SU-DHL-6 (cell line): ENCODE measurements around the gene WWOX.

Experiments used
- H2AFZ ChIP-seq: fragments of 200-600 bp; sonication (generic); 2 replicates; pipeline ENCODE4 v1.6.1; 2014; ENCODE audit warnings: low read depth, mild to moderate bottlenecking, moderate library complexity, mixed read lengths, antibody characterized with exemption, low read length; ENCODE audit not compliant: severe bottlenecking
- H3F3A ChIP-seq: fragments of 200-600 bp; shearing (Covaris generic); 2 replicates; pipeline ENCODE4 v1.6.0; 2016; ENCODE audit warnings: antibody characterized with exemption, mild to moderate bottlenecking; ENCODE audit not compliant: insufficient read depth
- H3K27ac ChIP-seq: fragments of 200-600 bp; sonication (generic); 2 replicates; pipeline ENCODE4 v1.5.1; 2016; ENCODE audit warnings: low read depth, mild to moderate bottlenecking, low read length, moderate library complexity, mixed read lengths
- H3K27me3 ChIP-seq: fragments of 200-600 bp; sonication (generic), shearing (Covaris generic); 2 replicates; pipeline ENCODE4 v1.6.0; 2014; ENCODE audit warnings: mild to moderate bottlenecking, low read length
- H3K36me3 ChIP-seq: fragments of 200-600 bp; sonication (generic); 2 replicates; pipeline ENCODE4 v1.6.1; 2014; ENCODE audit warnings: mild to moderate bottlenecking, low read length, mixed read lengths
- H3K4me2 ChIP-seq: fragments of 300-600, 200-600 bp; shearing (Covaris generic), sonication (generic); 2 replicates; pipeline ENCODE4 v1.6.0; 2014; ENCODE audit warnings: low read length, low read depth, mild to moderate bottlenecking; ENCODE audit not compliant: poor library complexity, severe bottlenecking
- H3K4me3 ChIP-seq: fragments of 200-600 bp; sonication (generic); 2 replicates; pipeline ENCODE4 v1.5.1; 2014; ENCODE audit warnings: antibody characterized with exemption, low read length, mild to moderate bottlenecking, mixed read lengths; ENCODE audit not compliant: insufficient read depth, poor library complexity, severe bottlenecking
- H3K79me2 ChIP-seq: fragments of 200-600 bp; sonication (generic); 2 replicates; pipeline ENCODE4 v1.6.1; 2014; ENCODE audit warnings: mild to moderate bottlenecking, low read length, moderate library complexity; ENCODE audit not compliant: insufficient read depth
- H3K9ac ChIP-seq: fragments of 200-600 bp; sonication (generic); 2 replicates; pipeline ENCODE4 v1.7.0; 2014; ENCODE audit warnings: mild to moderate bottlenecking, low read length
- H3K9me2 ChIP-seq: fragments of 200-600 bp; sonication (generic); replicated peaks from 2 replicates; pipeline ENCODE4 v1.6.1; 2014; ENCODE audit warnings: low read length; ENCODE audit not compliant: insufficient read depth
- H3K9me3 ChIP-seq: fragments of 200-600 bp; sonication (generic); 2 replicates; pipeline ENCODE4 v1.6.1; 2014; ENCODE audit warnings: low read length, mixed read lengths; ENCODE audit not compliant: insufficient read depth
- H4K20me1 ChIP-seq: fragments of 200-600 bp; sonication (generic); 2 replicates; pipeline ENCODE4 v1.6.1; 2014; ENCODE audit warnings: low read depth, mild to moderate bottlenecking, antibody characterized with exemption, low read length, moderate library complexity, mixed read lengths
- CTCF ChIP-seq: fragments of 200-600 bp; sonication (generic); IDR thresholded peaks from one replicate; pipeline ENCODE4 v1.5.1; 2017; ENCODE audit warnings: antibody characterized with exemption, mild to moderate bottlenecking, low read length, moderate library complexity; ENCODE audit not compliant: insufficient read depth, poor library complexity, severe bottlenecking
- EZH2phosphoT487 ChIP-seq: fragments of 200-600 bp; sonication (generic), shearing (Covaris generic); conservative IDR thresholded peaks from 2 replicates; pipeline ENCODE4 v1.6.1; 2018; ENCODE audit warnings: mild to moderate bottlenecking, antibody characterized with exemption, low read length, moderate library complexity, mixed read lengths

WWOX gene

GRCh38 chr16:78290872-78291591 is 191.6 kb downstream of the WWOX start:
- Histone ChIP-seq H3K27me3 (no peaks in the 10 kb centered on the region), H3K36me3 (no peaks in the 10 kb centered on the region), H3K4me2 (no peak overlapping the region), H3K9me3 (no peaks in the 10 kb centered on the region), H3K27ac (no peak overlapping the region), H4K20me1 (no peaks in the 10 kb centered on the region), H2AFZ (no peak overlapping the region), H3K9me2 (no peaks in the 10 kb centered on the region), H3K79me2 (no peaks in the 10 kb centered on the region), H3F3A (no peaks in the 10 kb centered on the region), H3K9ac (no peak overlapping the region), H3K4me3 (no peak overlapping the region)
- TF ChIP-seq CTCF (no peak), EZH2phosphoT487 (no peak)

- TF ChIP-seq CTCF = no peak
- no peak for TF ChIP-seq EZH2phosphoT487
- no peaks in the 10 kb centered on the region for H3K9me3 ChIP-seq
- no peaks in the 10 kb centered on the region for H3K36me3 ChIP-seq
- H3K9me2 ChIP-seq = no peaks in the 10 kb centered on the region
- no peaks in the 10 kb centered on the region for H4K20me1 ChIP-seq
- H3K27me3 ChIP-seq = no peaks in the 10 kb centered on the region
- H3K9ac ChIP-seq = no peak overlapping the region
- H3K27ac ChIP-seq = no peak overlapping the region
- H3K4me3 ChIP-seq = no peak overlapping the region
- H3K4me2 ChIP-seq = no peak overlapping the region
- no peaks in the 10 kb centered on the region for H3K79me2 ChIP-seq
- H3F3A ChIP-seq = no peaks in the 10 kb centered on the region
- no peak overlapping the region for H2AFZ ChIP-seq
These were observed 192.2 kb downstream of the WWOX start for GRCh38 chr16:78291604-78292003.

- Histone ChIP-seq H3F3A (no peaks in the 10 kb centered on the region), H4K20me1 (no peaks in the 10 kb centered on the region), H3K9me2 (no peaks in the 10 kb centered on the region), H3K4me2 (no peak overlapping the region), H2AFZ (no peak overlapping the region), H3K79me2 (no peaks in the 10 kb centered on the region), H3K9me3 (no peaks in the 10 kb centered on the region), H3K27ac (no peak overlapping the region), H3K27me3 (no peaks in the 10 kb centered on the region), H3K9ac (no peak overlapping the region), H3K36me3 (no peaks in the 10 kb centered on the region), H3K4me3 (no peak overlapping the region)
- TF ChIP-seq CTCF (no peak), EZH2phosphoT487 (no peak)
These were observed 192.8 kb downstream of the WWOX start for GRCh38 chr16:78292086-78292843.
